ENCODE data around the gene PLEKHO1. TPM values are rescaled to one million over a fixed set of nuclear protein-coding genes. Genes with fewer than 3 reads are reported as not detected.
"Not testable (repeated sequence)": the region's sequence is repeated elsewhere in the genome, so short reads cannot be mapped to it uniquely, and the experiment has no call there.

The PLEKHO1 gene
- total RNA-seq, 1 experiment from 2014 or later, result 1.3 TPM

DNA sequence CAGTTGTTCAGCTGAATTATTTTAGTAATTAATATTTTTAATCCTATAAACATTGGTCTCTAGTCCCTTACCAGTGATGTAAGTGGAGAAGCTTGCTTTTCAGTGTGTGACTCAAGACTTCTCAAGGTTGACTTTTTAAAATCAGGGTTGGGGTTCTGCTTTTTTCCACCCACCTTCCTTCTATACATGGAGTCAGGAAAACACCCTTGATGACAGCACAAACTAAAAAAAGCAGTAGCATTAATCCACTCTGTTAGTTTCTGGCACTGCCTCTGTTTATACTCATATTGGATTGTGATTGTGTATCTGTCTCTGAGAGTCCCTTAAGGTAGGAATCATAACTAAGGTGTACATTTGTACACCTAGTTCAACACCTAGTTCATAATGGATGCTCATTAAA is 8.3 kb upstream of the PLEKHO1 start:
- Histone ChIP-seq H3K27me3 (ENCODE audit: insufficient read depth, low read depth) (no peaks in the 10 kb centered on the region), H3F3A (ENCODE audit: insufficient read depth, low read depth) (0 out of 2 replicates have a peak, but pooled peaks cover 3% of the 10 kb centered on the region), H3K4me2 (no peak overlapping the region), H2AFZ (no peak overlapping the region), H3K4me1 (replicated peaks; ENCODE audit: insufficient read depth) (no peaks in the 10 kb centered on the region), H3K9me2 (ENCODE audit: insufficient read depth) (no peaks in the 10 kb centered on the region), H3K79me2 (ENCODE audit: low read depth) (no peaks in the 10 kb centered on the region), H3K36me3 (ENCODE audit: low read depth) (no peaks in the 10 kb centered on the region), H3K9me3 (ENCODE audit: insufficient read depth, low read depth) (no peaks in the 10 kb centered on the region), H4K20me1 (ENCODE audit: insufficient read depth) (no peaks in the 10 kb centered on the region; the same call in 1 of the 2 replicates), H3K27ac (no peak overlapping the region), H3K4me3 (no peak overlapping the region)
- no peak for TF ChIP-seq EZH2 (IDR thresholded peaks at IDR 0.05; ENCODE audit: low read depth)
- TF ChIP-seq, protein P1, sequence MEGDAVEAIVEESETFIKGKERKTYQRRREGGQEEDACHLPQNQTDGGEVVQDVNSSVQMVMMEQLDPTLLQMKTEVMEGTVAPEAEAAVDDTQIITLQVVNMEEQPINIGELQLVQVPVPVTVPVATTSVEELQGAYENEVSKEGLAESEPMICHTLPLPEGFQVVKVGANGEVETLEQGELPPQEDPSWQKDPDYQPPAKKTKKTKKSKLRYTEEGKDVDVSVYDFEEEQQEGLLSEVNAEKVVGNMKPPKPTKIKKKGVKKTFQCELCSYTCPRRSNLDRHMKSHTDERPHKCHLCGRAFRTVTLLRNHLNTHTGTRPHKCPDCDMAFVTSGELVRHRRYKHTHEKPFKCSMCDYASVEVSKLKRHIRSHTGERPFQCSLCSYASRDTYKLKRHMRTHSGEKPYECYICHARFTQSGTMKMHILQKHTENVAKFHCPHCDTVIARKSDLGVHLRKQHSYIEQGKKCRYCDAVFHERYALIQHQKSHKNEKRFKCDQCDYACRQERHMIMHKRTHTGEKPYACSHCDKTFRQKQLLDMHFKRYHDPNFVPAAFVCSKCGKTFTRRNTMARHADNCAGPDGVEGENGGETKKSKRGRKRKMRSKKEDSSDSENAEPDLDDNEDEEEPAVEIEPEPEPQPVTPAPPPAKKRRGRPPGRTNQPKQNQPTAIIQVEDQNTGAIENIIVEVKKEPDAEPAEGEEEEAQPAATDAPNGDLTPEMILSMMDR (conservative IDR thresholded peaks at IDR 0.05), result no peak
- POLR2A ChIA-PET (ENCODE audit: unreplicated experiment), result no interaction called here
- BruUV-seq (replicated peaks), result no TSS peak
- DNase-seq, result no peak
- CTCF ChIA-PET, result no interaction called here
- intact Hi-C loops (cut with micrococcal nuclease; ENCODE audit: unreplicated experiment), result no loop called here

DNA sequence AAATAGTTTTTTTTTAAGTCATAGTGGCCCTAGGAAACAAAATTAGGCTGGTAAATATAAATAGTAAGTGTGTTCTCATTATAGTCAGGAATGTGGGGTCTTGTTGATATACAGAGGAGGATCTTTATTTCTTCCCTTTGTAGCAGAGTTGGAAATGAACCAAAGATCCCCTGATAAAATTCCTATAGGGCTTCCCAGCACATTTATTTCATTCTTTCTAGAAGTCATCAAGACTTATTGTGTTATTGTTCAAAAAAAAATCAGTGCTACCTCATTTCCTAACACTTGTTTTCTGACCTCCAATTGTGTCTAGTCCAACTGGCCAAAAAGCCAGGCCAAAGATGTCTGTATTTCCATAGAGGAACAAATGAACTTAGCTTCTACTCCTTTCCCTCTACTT is 7.6 kb upstream of the PLEKHO1 start:
- H3K27me3 ChIP-seq (ENCODE audit: insufficient read depth, low read depth), result no peaks in the 10 kb centered on the region
- no peak overlapping the region for H3K27ac ChIP-seq
- no peak overlapping the region for H3K4me3 ChIP-seq
- H4K20me1 ChIP-seq (ENCODE audit: insufficient read depth), result no peaks in the 10 kb centered on the region; the same call in 1 of the 2 replicates
- no peaks in the 10 kb centered on the region for H3K79me2 ChIP-seq (ENCODE audit: low read depth)
- intact Hi-C loops (cut with micrococcal nuclease; ENCODE audit: unreplicated experiment), result no loop called here
- no peaks in the 10 kb centered on the region for H3K9me3 ChIP-seq (ENCODE audit: insufficient read depth, low read depth)
- ChIA-PET POLR2A (ENCODE audit: unreplicated experiment) (no interaction called here), CTCF (no interaction called here)
- no peaks in the 10 kb centered on the region for H3K4me1 ChIP-seq (replicated peaks; ENCODE audit: insufficient read depth)
- DNase-seq, result no peak
- no peaks in the 10 kb centered on the region for H3K36me3 ChIP-seq (ENCODE audit: low read depth)
- H2AFZ ChIP-seq, result no peak overlapping the region
- BruUV-seq (replicated peaks), result no TSS peak
- TF ChIP-seq EZH2 (IDR thresholded peaks at IDR 0.05; ENCODE audit: low read depth), result no peak
- TF ChIP-seq, protein P1 (conservative IDR thresholded peaks at IDR 0.05), result no peak
- 0 out of 2 replicates have a peak, but pooled peaks cover 3% of the 10 kb centered on the region for H3F3A ChIP-seq (ENCODE audit: insufficient read depth, low read depth)
- no peak overlapping the region for H3K4me2 ChIP-seq
- H3K9me2 ChIP-seq (ENCODE audit: insufficient read depth), result no peaks in the 10 kb centered on the region

- Histone ChIP-seq H3F3A (ENCODE audit: insufficient read depth, low read depth) (peaks cover 3% of the 10 kb centered on the region; the same call in 1 of the 2 replicates), H3K9me2 (ENCODE audit: insufficient read depth) (no peaks in the 10 kb centered on the region), H3K4me1 (replicated peaks; ENCODE audit: insufficient read depth) (no peaks in the 10 kb centered on the region), H3K4me2 (no peak overlapping the region), H3K9me3 (ENCODE audit: insufficient read depth, low read depth) (no peaks in the 10 kb centered on the region), H3K27me3 (ENCODE audit: insufficient read depth, low read depth) (no peaks in the 10 kb centered on the region), H4K20me1 (ENCODE audit: insufficient read depth) (no peaks in the 10 kb centered on the region; the same call in 1 of the 2 replicates), H3K4me3 (no peak overlapping the region), H3K79me2 (ENCODE audit: low read depth) (no peaks in the 10 kb centered on the region), H2AFZ (no peak overlapping the region), H3K27ac (no peak overlapping the region), H3K36me3 (ENCODE audit: low read depth) (no peaks in the 10 kb centered on the region)
- no peak for DNase-seq
- CTCF ChIA-PET, result no interaction called here
- intact Hi-C loops (cut with micrococcal nuclease; ENCODE audit: unreplicated experiment), result no loop called here
- no peak for TF ChIP-seq EZH2 (IDR thresholded peaks at IDR 0.05; ENCODE audit: low read depth)
- TF ChIP-seq, protein P1 (conservative IDR thresholded peaks at IDR 0.05), result no peak
- POLR2A ChIA-PET (ENCODE audit: unreplicated experiment), result no interaction called here
- no TSS peak for BruUV-seq (replicated peaks)
Measured at GRCh38 chr1:150144606-150145005, 5.1 kb upstream of the PLEKHO1 start.

GRCh38 chr1:150146016-150146415 is 3.7 kb upstream of the PLEKHO1 start:
- H3K79me2 ChIP-seq (ENCODE audit: low read depth); H3K4me3 ChIP-seq; H3K36me3 ChIP-seq (ENCODE audit: low read depth); H4K20me1 ChIP-seq (ENCODE audit: insufficient read depth); CTCF ChIA-PET; H3K4me1 ChIP-seq (replicated peaks; ENCODE audit: insufficient read depth); intact Hi-C loops (cut with micrococcal nuclease; ENCODE audit: unreplicated experiment); H3K27me3 ChIP-seq (ENCODE audit: insufficient read depth, low read depth); H3F3A ChIP-seq (ENCODE audit: insufficient read depth, low read depth); H3K27ac ChIP-seq; H3K9me2 ChIP-seq (ENCODE audit: insufficient read depth); DNase-seq; H2AFZ ChIP-seq; BruUV-seq (replicated peaks); H3K4me2 ChIP-seq; H3K9me3 ChIP-seq (ENCODE audit: insufficient read depth, low read depth); POLR2A ChIA-PET (ENCODE audit: unreplicated experiment): not testable (repeated sequence)
